ENCODE results near the gene TMEM119.
A peak's percentile ranks its signal among the peaks of the same experiment; 100 is the strongest.

Gene TMEM119

DNA sequence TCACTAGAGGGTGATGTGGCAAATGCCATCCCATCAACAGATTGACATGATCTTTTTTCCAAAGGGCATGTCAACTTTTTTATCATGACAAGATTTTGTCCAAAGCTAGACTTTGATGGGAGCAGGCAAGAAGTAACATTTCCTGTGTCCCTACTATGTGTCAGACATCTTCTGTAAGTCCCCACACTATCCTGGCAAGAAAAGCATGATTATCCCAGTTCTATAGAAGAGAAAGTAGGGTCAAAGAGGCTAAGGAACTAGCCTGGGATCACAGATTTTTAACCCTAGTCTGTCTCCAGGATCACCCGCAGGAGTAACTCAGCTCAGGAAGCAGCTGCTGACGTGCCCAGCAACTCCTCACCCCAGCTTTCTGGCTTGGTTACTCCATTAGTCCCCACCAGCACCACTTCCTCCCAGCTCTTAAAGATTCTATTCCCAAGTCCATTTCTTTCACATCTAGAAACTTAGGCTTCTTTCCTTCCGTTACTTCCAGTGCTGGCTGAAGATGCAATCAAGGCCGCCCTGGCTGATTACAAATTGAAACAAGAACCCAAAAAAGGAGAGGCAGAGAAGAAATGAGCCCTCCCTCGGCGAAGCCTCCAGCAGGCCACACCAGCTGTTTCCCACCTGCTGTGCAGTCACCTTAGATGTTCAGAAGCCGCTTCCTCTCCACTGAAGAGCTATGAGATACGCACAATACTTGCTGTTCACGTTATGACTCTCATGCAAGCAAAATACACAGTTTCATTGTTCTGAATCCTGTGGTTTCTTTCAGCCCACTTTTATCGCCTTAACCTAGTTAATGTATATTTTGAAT, 29.3 kb downstream of the TMEM119 start:
- no peaks in the 10 kb centered on the region for H3K9me3 ChIP-seq (replicated peaks in 1 of 2; ENCODE audit: control insufficient read depth in 2 of 2, insufficient read depth in 1 of 2, low read depth in 1 of 2, low read length in 2 of 2)
- no peak overlapping the region for H4K8ac ChIP-seq (ENCODE audit: low read depth, low read length)
- no peak overlapping the region for H2BK5ac ChIP-seq (ENCODE audit: low read length)
- H3K36me3 ChIP-seq (replicated peaks in 1 of 2; ENCODE audit: control insufficient read depth in 2 of 2, insufficient read depth in 2 of 2, low read length in 2 of 2): peaks cover 35 to 65% of the 10 kb centered on the region in 2 donors
- DNase-seq (ENCODE audit: low spot score): no peak
- H3K79me1 ChIP-seq (ENCODE audit: low read depth, low read length): no peaks in the 10 kb centered on the region
- H3K27ac ChIP-seq (replicated peaks; ENCODE audit: low read length): no peak overlapping the region
- H3K4ac ChIP-seq (ENCODE audit: low read length): no peak overlapping the region
- H2BK120ac ChIP-seq (ENCODE audit: low read depth, low read length): no peak overlapping the region
- H3K4me3 ChIP-seq (ENCODE audit: low read length in 2 of 2): no peak overlapping the region
- H3K18ac ChIP-seq (ENCODE audit: low read length): no peak overlapping the region
- no peak overlapping the region for H3K4me2 ChIP-seq (ENCODE audit: insufficient read depth, low read length, poor library complexity, severe bottlenecking)
- H2AK5ac ChIP-seq (ENCODE audit: low read depth, low read length): no peak overlapping the region
- no peak overlapping the region for H2AFZ ChIP-seq (ENCODE audit: low read length)
- no peak overlapping the region for H3K23ac ChIP-seq (ENCODE audit: low read depth, low read length, poor library complexity)
- H3K27me3 ChIP-seq (ENCODE audit: control insufficient read depth in 3 of 3, insufficient read depth in 3 of 3, low read depth in 1 of 3, low read length in 3 of 3): no peaks in the 10 kb centered on the region
- no peak overlapping the region for H4K91ac ChIP-seq (ENCODE audit: low read depth, low read length, poor library complexity)
- H3K4me1 ChIP-seq (ENCODE audit: control insufficient read depth in 2 of 2, insufficient read depth in 1 of 2, low read depth in 1 of 2, low read length in 2 of 2): no peaks in the 10 kb centered on the region
- H2BK12ac ChIP-seq (ENCODE audit: low read length): no peak overlapping the region
- no CpG with 5 or more reads among the region's 10 CpGs for WGBS, 2 donors (ENCODE audit: extremely low coverage in 2 of 2, insufficient read length in 2 of 2, insufficient replicate concordance in 1 of 2)
- H3K14ac ChIP-seq (ENCODE audit: low read length): no peak overlapping the region
- H2BK15ac ChIP-seq (ENCODE audit: low read length): no peak overlapping the region
- no peak overlapping the region for H3K9ac ChIP-seq (ENCODE audit: low read depth, low read length, poor library complexity)

DNA sequence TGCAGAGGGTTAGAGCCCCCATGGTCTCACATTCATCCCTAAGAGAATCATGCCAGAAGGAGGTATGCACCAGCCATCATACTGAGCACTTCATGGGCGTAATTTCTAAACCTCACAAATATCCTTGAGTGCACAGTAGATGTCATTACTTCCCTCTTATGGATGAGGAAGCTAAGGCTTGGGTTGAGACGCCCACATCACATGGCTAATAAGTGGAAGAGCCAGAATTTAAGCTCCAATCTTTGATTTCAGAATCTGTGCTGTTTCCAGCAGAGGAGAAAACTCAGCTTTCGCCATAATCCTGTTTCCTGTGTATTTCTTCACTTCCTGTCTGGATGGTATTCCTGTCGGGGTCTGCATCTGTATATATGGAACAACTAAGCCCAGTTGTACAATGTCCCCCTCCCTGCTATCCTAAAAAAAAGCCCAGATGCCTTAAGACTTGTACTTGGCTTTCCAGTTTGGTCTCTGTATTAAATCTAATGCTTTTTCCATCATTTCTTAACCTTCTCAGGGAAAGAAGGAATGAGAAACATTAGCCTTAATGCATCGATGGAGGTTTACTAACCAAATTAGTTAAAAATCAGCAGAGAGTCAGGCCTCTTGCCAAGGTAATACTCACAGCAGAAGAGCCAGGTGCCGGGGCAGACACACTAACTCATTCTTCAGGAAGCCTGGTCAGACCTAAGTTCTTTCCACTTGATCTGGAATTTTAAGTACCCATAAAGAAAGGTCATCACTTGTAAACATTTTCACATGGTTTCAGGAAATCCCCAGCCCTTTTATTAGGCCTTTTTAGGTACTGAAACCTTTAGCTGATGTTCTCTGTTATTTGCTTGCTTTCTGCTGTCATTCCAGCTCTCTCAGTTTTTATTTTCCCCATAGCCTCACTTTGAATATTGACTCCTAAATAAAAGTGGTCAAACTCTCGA, 30.2 kb downstream of the TMEM119 start:
- H4K91ac ChIP-seq (ENCODE audit: low read depth, low read length, poor library complexity): no peak overlapping the region
- H3K4me2 ChIP-seq (ENCODE audit: insufficient read depth, low read length, poor library complexity, severe bottlenecking): no peak overlapping the region
- DNase-seq (ENCODE audit: low spot score): no peak
- no peak overlapping the region for H3K23ac ChIP-seq (ENCODE audit: low read depth, low read length, poor library complexity)
- no peak overlapping the region for H2BK120ac ChIP-seq (ENCODE audit: low read depth, low read length)
- H3K9me3 ChIP-seq (replicated peaks in 1 of 2; ENCODE audit: control insufficient read depth in 2 of 2, insufficient read depth in 1 of 2, low read depth in 1 of 2, low read length in 2 of 2): no peaks in the 10 kb centered on the region
- H3K9ac ChIP-seq (ENCODE audit: low read depth, low read length, poor library complexity): no peak overlapping the region
- H2BK15ac ChIP-seq (ENCODE audit: low read length): no peak overlapping the region
- peaks cover 1% of the 10 kb centered on the region for H3K79me1 ChIP-seq (ENCODE audit: low read depth, low read length)
- H4K8ac ChIP-seq (ENCODE audit: low read depth, low read length): no peak overlapping the region
- H3K27me3 ChIP-seq (ENCODE audit: control insufficient read depth in 3 of 3, insufficient read depth in 3 of 3, low read depth in 1 of 3, low read length in 3 of 3): no peaks in the 10 kb centered on the region
- H3K14ac ChIP-seq (ENCODE audit: low read length): no peak overlapping the region
- H2AK5ac ChIP-seq (ENCODE audit: low read depth, low read length): no peak overlapping the region
- WGBS, 2 donors (ENCODE audit: extremely low coverage in 2 of 2, insufficient read length in 2 of 2, insufficient replicate concordance in 1 of 2): no CpG with 5 or more reads among the region's 7 CpGs
- no peaks in the 10 kb centered on the region for H3K4me1 ChIP-seq (ENCODE audit: control insufficient read depth in 2 of 2, insufficient read depth in 1 of 2, low read depth in 1 of 2, low read length in 2 of 2)
- H3K36me3 ChIP-seq (replicated peaks in 1 of 2; ENCODE audit: control insufficient read depth in 2 of 2, insufficient read depth in 2 of 2, low read length in 2 of 2): peaks cover 35 to 65% of the 10 kb centered on the region in 2 donors
- H3K18ac ChIP-seq (ENCODE audit: low read length): no peak overlapping the region
- H2BK12ac ChIP-seq (ENCODE audit: low read length): no peak overlapping the region
- no peak overlapping the region for H2AFZ ChIP-seq (ENCODE audit: low read length)
- H2BK5ac ChIP-seq (ENCODE audit: low read length): no peak overlapping the region
- H3K27ac ChIP-seq (replicated peaks; ENCODE audit: low read length): no peak overlapping the region
- H3K4me3 ChIP-seq (ENCODE audit: low read length in 2 of 2): no peak overlapping the region
- H3K4ac ChIP-seq (ENCODE audit: low read length): no peak overlapping the region

DNA sequence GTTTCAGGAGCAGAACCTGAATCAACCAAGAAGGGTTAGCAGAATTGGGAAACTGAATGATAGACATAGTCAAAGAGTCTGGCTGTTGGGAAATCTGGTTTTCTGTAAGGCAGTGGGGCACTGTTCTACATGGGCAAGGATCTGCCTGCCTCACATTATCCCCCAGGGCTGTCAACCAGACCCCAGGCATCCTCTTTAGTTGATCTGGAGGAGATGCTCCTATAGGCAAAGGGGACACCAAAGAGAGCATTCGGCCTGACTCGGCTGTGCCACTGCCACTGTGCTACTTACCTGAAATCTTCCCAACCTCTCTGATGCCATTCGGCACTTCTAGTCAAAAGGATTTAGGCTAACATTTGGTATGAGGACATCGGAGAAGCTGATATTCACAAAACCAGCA, 31.4 kb downstream of the TMEM119 start:
- Histone ChIP-seq H3K4me2 (ENCODE audit: insufficient read depth, low read length, poor library complexity, severe bottlenecking) (no peak overlapping the region), H3K36me3 (replicated peaks in 1 of 2; ENCODE audit: control insufficient read depth in 2 of 2, insufficient read depth in 2 of 2, low read length in 2 of 2) (peaks cover 35 to 65% of the 10 kb centered on the region in 2 donors), H3K18ac (ENCODE audit: low read length) (no peak overlapping the region), H3K79me1 (ENCODE audit: low read depth, low read length) (peaks cover 3% of the 10 kb centered on the region), H3K9ac (ENCODE audit: low read depth, low read length, poor library complexity) (no peak overlapping the region), H3K14ac (ENCODE audit: low read length) (no peak overlapping the region), H3K23ac (ENCODE audit: low read depth, low read length, poor library complexity) (no peak overlapping the region), H3K27me3 (ENCODE audit: control insufficient read depth in 3 of 3, insufficient read depth in 3 of 3, low read depth in 1 of 3, low read length in 3 of 3) (no peaks in the 10 kb centered on the region), H2BK120ac (ENCODE audit: low read depth, low read length) (no peak overlapping the region), H3K4me3 (ENCODE audit: low read length in 2 of 2) (no peak overlapping the region), H2BK15ac (ENCODE audit: low read length) (no peak overlapping the region), H3K9me3 (replicated peaks in 1 of 2; ENCODE audit: control insufficient read depth in 2 of 2, insufficient read depth in 1 of 2, low read depth in 1 of 2, low read length in 2 of 2) (no peaks in the 10 kb centered on the region), H4K8ac (ENCODE audit: low read depth, low read length) (no peak overlapping the region), H2BK5ac (ENCODE audit: low read length) (no peak overlapping the region), H2AK5ac (ENCODE audit: low read depth, low read length) (no peak overlapping the region), H4K91ac (ENCODE audit: low read depth, low read length, poor library complexity) (no peak overlapping the region), H2AFZ (ENCODE audit: low read length) (no peak overlapping the region), H3K4ac (ENCODE audit: low read length) (no peak overlapping the region), H3K27ac (replicated peaks; ENCODE audit: low read length) (no peak overlapping the region), H3K4me1 (ENCODE audit: control insufficient read depth in 2 of 2, insufficient read depth in 1 of 2, low read depth in 1 of 2, low read length in 2 of 2) (no peaks in the 10 kb centered on the region), H2BK12ac (ENCODE audit: low read length) (no peak overlapping the region)
- no CpG with 5 or more reads among the region's 4 CpGs for WGBS, 2 donors (ENCODE audit: extremely low coverage in 2 of 2, insufficient read length in 2 of 2, insufficient replicate concordance in 1 of 2)
- no peak for DNase-seq (ENCODE audit: low spot score)

GRCh38 chr12:108565976-108566375, 31.9 kb downstream of the TMEM119 start:
- Histone ChIP-seq H3K27me3 (ENCODE audit: control insufficient read depth in 3 of 3, insufficient read depth in 3 of 3, low read depth in 1 of 3, low read length in 3 of 3) (no peaks in the 10 kb centered on the region), H3K4me3 (ENCODE audit: low read length in 2 of 2) (no peak overlapping the region), H4K8ac (ENCODE audit: low read depth, low read length) (no peak overlapping the region), H3K4me1 (ENCODE audit: control insufficient read depth in 2 of 2, insufficient read depth in 1 of 2, low read depth in 1 of 2, low read length in 2 of 2) (no peaks in the 10 kb centered on the region), H3K36me3 (replicated peaks in 1 of 2; ENCODE audit: control insufficient read depth in 2 of 2, insufficient read depth in 2 of 2, low read length in 2 of 2) (peaks cover 35 to 65% of the 10 kb centered on the region in 2 donors), H3K4ac (ENCODE audit: low read length) (no peak overlapping the region), H2BK15ac (ENCODE audit: low read length) (no peak overlapping the region), H3K4me2 (ENCODE audit: insufficient read depth, low read length, poor library complexity, severe bottlenecking) (no peak overlapping the region), H2AK5ac (ENCODE audit: low read depth, low read length) (no peak overlapping the region), H3K18ac (ENCODE audit: low read length) (no peak overlapping the region), H4K91ac (ENCODE audit: low read depth, low read length, poor library complexity) (no peak overlapping the region), H2BK12ac (ENCODE audit: low read length) (no peak overlapping the region), H2AFZ (ENCODE audit: low read length) (no peak overlapping the region), H3K9me3 (replicated peaks in 1 of 2; ENCODE audit: control insufficient read depth in 2 of 2, insufficient read depth in 1 of 2, low read depth in 1 of 2, low read length in 2 of 2) (no peaks in the 10 kb centered on the region), H3K23ac (ENCODE audit: low read depth, low read length, poor library complexity) (peak overlapping the region; percentile 13), H3K9ac (ENCODE audit: low read depth, low read length, poor library complexity) (no peak overlapping the region), H3K14ac (ENCODE audit: low read length) (no peak overlapping the region), H3K27ac (replicated peaks; ENCODE audit: low read length) (no peak overlapping the region), H2BK5ac (ENCODE audit: low read length) (no peak overlapping the region), H2BK120ac (ENCODE audit: low read depth, low read length) (no peak overlapping the region), H3K79me1 (ENCODE audit: low read depth, low read length) (peaks cover 3% of the 10 kb centered on the region)
- WGBS, 2 donors (ENCODE audit: extremely low coverage in 2 of 2, insufficient read length in 2 of 2, insufficient replicate concordance in 1 of 2): no CpG with 5 or more reads among the region's 2 CpGs
- no peak for DNase-seq (ENCODE audit: low spot score)
